Measurements from ENCODE around the gene ADAMTSL2.

DNA sequence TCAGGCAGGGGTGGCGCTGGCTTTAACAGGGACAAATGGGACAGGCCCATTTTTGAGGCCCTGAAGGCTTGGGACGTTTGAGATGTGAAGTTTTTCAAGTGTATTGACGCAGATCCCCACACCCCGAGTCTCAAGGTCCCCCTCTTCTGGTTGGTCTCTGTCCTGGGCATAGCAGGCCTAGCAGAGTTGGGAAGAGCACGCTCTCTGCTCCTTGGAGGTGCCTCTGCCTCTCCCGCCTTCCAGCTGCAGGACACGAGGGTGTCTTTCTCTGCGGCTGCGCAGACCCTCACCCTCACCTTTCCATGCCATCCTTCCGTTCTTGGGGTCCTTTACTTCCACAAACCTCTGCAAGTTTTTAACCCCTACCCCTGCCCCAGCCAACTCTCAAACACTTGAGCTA is 18.6 kb downstream of the ADAMTSL2 start:
- TF ChIP-seq, protein P1, sequence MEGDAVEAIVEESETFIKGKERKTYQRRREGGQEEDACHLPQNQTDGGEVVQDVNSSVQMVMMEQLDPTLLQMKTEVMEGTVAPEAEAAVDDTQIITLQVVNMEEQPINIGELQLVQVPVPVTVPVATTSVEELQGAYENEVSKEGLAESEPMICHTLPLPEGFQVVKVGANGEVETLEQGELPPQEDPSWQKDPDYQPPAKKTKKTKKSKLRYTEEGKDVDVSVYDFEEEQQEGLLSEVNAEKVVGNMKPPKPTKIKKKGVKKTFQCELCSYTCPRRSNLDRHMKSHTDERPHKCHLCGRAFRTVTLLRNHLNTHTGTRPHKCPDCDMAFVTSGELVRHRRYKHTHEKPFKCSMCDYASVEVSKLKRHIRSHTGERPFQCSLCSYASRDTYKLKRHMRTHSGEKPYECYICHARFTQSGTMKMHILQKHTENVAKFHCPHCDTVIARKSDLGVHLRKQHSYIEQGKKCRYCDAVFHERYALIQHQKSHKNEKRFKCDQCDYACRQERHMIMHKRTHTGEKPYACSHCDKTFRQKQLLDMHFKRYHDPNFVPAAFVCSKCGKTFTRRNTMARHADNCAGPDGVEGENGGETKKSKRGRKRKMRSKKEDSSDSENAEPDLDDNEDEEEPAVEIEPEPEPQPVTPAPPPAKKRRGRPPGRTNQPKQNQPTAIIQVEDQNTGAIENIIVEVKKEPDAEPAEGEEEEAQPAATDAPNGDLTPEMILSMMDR (IDR thresholded peaks at IDR 0.05; ENCODE audit: insufficient read depth, low read length, poor library complexity, severe bottlenecking): no peak
- no peak for TF ChIP-seq EZH2phosphoT487 (conservative IDR thresholded peaks at IDR 0.05; ENCODE audit: low read length)
